K562 (cell line): ENCODE measurements around the gene DARS1. TPM values are rescaled to one million over a fixed set of nuclear protein-coding genes. Genes with fewer than 3 reads are reported as not detected.

ENCODE experiments used
- ATAC-seq: fragments of 200-7000 bp; cut with Tn5 transposase; 3 replicates; pipeline ENCODE4 v1.9.1; 2020; ENCODE audit warnings: moderate library complexity
- BruUV-seq: library from RNA; stranded (reverse); fragments of 400-500 nt; replicated peaks from 2 replicates; lab custom pipeline; 2021; lab: Mats Ljungman, UMichigan
- CTCF ChIA-PET: fragments of 300-600 bp; formaldehyde crosslinking; extraction: SDS; loops from one replicate; lab custom pipeline; 2021; ENCODE audit warnings: low intra/inter-chr PET ratio; lab: Yijun Ruan, JAX
- POLR2A ChIA-PET: fragments of 300-600, 350-650 bp; sonication (Branson Sonifier 250); formaldehyde crosslinking; extraction: SDS; loops from one replicate; lab custom pipeline; 2021; ENCODE audit warnings: antibody characterized with exemption, inconsistent platforms; lab: Yijun Ruan, JAX
- DNase-seq, 4 experiments: peaks; one replicate each; pipeline versions ENCODE4 v3.0.0 to v3.0.0-alpha.2; 2011 to 2018; ENCODE audit warnings: low spot score in 3 of 4, mixed read lengths in 3 of 4; ENCODE audit errors: extremely low read depth in 1 of 4
- FAIRE-seq: peaks from 2 replicates; lab custom pipeline; 2011; peaks lifted over from hg19 to GRCh38; lab: Jason Lieb, UNC
- H2AFZ ChIP-seq: 2 replicates; pipeline ENCODE4 v1.6.0; 2011; ENCODE audit warnings: low read depth, low read length, control low read depth, inconsistent platforms
- H3K27ac ChIP-seq: fragments of 200-600 bp; 3 replicates; pipeline ENCODE4 v1.8.0; 2011; ENCODE audit warnings: low read depth, mild to moderate bottlenecking, control low read depth, inconsistent platforms, low read length, moderate library complexity, mixed read lengths; ENCODE audit errors: extremely low read depth
- H3K27me3 ChIP-seq, 2 experiments: fragments of 300-600 bp in 1 of 2; 2 replicates in 1 of 2; 3 replicates in 1 of 2; pipeline versions ENCODE4 v1.6.0 to v1.8.0; 2011; ENCODE audit warnings: inconsistent platforms in 2 of 2, low read length in 2 of 2, mild to moderate bottlenecking in 1 of 2, mixed read lengths in 1 of 2, moderate library complexity in 1 of 2; ENCODE audit not compliant: control insufficient read depth in 2 of 2, insufficient read depth in 2 of 2
- H3K36me3 ChIP-seq: fragments of 300-600 bp; 3 replicates; pipeline ENCODE4 v1.8.0; 2011; ENCODE audit warnings: mild to moderate bottlenecking, low read length, inconsistent platforms; ENCODE audit not compliant: control insufficient read depth, insufficient read depth
- H3K4me1 ChIP-seq, 2 experiments: fragments of 200-600 bp in 1 of 2; replicated peaks in 1 of 2; 2 replicates in 1 of 2; 3 replicates in 1 of 2; pipeline versions ENCODE4 v1.5.1 to v1.8.0; 2011; ENCODE audit warnings: inconsistent platforms in 2 of 2, low read length in 2 of 2, mild to moderate bottlenecking in 1 of 2, mixed read lengths in 1 of 2, moderate library complexity in 1 of 2; ENCODE audit not compliant: control insufficient read depth in 2 of 2, insufficient read depth in 2 of 2
- H3K4me2 ChIP-seq: 2 replicates; pipeline ENCODE4 v1.6.1; 2011; ENCODE audit warnings: low read length, control low read depth, inconsistent platforms, mixed read lengths; ENCODE audit not compliant: insufficient read depth
- H3K4me3 ChIP-seq: fragments of 200-600 bp; sonication (generic), shearing (Covaris generic); 2 replicates; pipeline ENCODE4 v1.5.1; 2016; ENCODE audit warnings: control low read depth, inconsistent platforms
- H3K79me2 ChIP-seq: fragments of 200-600 bp; 3 replicates; pipeline ENCODE4 v1.8.0; 2011; ENCODE audit warnings: low read length, inconsistent platforms; ENCODE audit not compliant: control insufficient read depth, insufficient read depth
- H3K9ac ChIP-seq, 2 experiments: 2 replicates each; pipeline versions ENCODE4 v1.6.0 to v1.6.1; 2011; ENCODE audit warnings: low read depth in 2 of 2, low read length in 2 of 2, control low read depth in 1 of 2, inconsistent platforms in 1 of 2, mild to moderate bottlenecking in 1 of 2, mixed read lengths in 1 of 2; ENCODE audit not compliant: insufficient read depth in 1 of 2
- H3K9me1 ChIP-seq: one replicate; pipeline ENCODE4 v1.6.0; 2011; ENCODE audit warnings: inconsistent platforms, mild to moderate bottlenecking, low read length, moderate library complexity; ENCODE audit not compliant: control insufficient read depth, insufficient read depth
- H3K9me3 ChIP-seq: replicated peaks from 2 replicates; pipeline ENCODE4 v1.5.1; 2011; ENCODE audit warnings: low read depth, low read length, inconsistent platforms; ENCODE audit not compliant: control insufficient read depth, insufficient read depth
- H4K20me1 ChIP-seq: replicated peaks from 2 replicates; pipeline ENCODE4 v1.6.1; 2011; ENCODE audit warnings: low read length, inconsistent platforms, mixed read lengths; ENCODE audit not compliant: control insufficient read depth, insufficient read depth
- ADNP ChIP-seq: fragments of 200-800 bp; sonication (Bioruptor generic); IDR thresholded peaks from 2 replicates; pipeline ENCODE4 v1.6.1; 2016; ENCODE audit warnings: missing genetic modification characterization, missing compliant biosample characterization
- CBX2 ChIP-seq: fragments of 200-600 bp; sonication (generic); IDR thresholded peaks from one replicate; pipeline ENCODE4 v1.6.1; 2012; ENCODE audit warnings: mild to moderate bottlenecking, low read length, inconsistent platforms; ENCODE audit not compliant: insufficient read depth, poor library complexity, severe bottlenecking
- CEBPG ChIP-seq, 3 experiments: fragments of 200-800 bp in 1 of 3; sonication (Bioruptor generic) in 1 of 3; sonication (generic) in 1 of 3; formaldehyde crosslinking in 1 of 3; IDR thresholded peaks in 2 of 3; conservative IDR thresholded peaks in 1 of 3; 2 replicates each; pipeline versions ENCODE4 v1.6.1 to v1.8.0; 2016 to 2022; ENCODE audit warnings: missing compliant biosample characterization in 2 of 3, missing genetic modification characterization in 2 of 3, mild to moderate bottlenecking in 1 of 3, missing genetic modification reagents in 1 of 3
- E2F3 ChIP-seq: fragments of 250-450 bp; sonication (Bioruptor Pico); IDR thresholded peaks from 2 replicates; pipeline ENCODE4 v1.4.0; 2020; ENCODE audit warnings: mild to moderate bottlenecking
- ELK1 ChIP-seq: sonication (generic); formaldehyde crosslinking; IDR thresholded peaks from 2 replicates; pipeline ENCODE4 v1.8.1; 2022; ENCODE audit warnings: missing genetic modification reagents
- NEUROD1 ChIP-seq: fragments of 150-350 bp; IDR thresholded peaks from 2 replicates; pipeline ENCODE4 v1.6.1; 2014; ENCODE audit warnings: borderline replicate concordance, low read length, low read depth; ENCODE audit not compliant: partially characterized antibody
- RBM34 ChIP-seq: fragments of 200-400 bp; formaldehyde crosslinking; IDR thresholded peaks from 2 replicates; pipeline ENCODE4 v1.6.1; 2018; ENCODE audit warnings: low read length, borderline replicate concordance; ENCODE audit not compliant: insufficient read depth
- WGBS: fragments of 100-300 bp; shearing (Covaris generic); methylation state at CpG from one replicate; pipeline ENCODE4 v1.1.6; 2016; ENCODE audit warnings: low coverage, mixed read lengths; ENCODE audit not compliant: insufficient coverage; ENCODE audit errors: missing lambda C conversion rate; 5-methylcytosine and 5-hydroxymethylcytosine counted together
- in situ Hi-C: fragments of 300-500 bp; cut with MboI; formaldehyde crosslinking; loops from 4 replicates; pipeline ENCODE4 v1.15.0; 2018; ENCODE audit warnings: inconsistent platforms, mixed read lengths
- intact Hi-C: fragments of 100-400 bp; cut with micrococcal nuclease; formaldehyde crosslinking; loops from 2 replicates; pipeline ENCODE4 v1.14.2; 2022
- polyA plus RNA-seq, 8 experiments: library from polyadenylated mRNA; depleted of rRNA in 4 of 8; stranded (reverse) in 5 of 8; unstranded in 3 of 8; fragments of >200 nt; fragmentation: Nextera tagmentation in 2 of 8; fragmentation: Illumina TruSeq in 1 of 8; extraction: Ambion mirVana in 2 of 8; extraction: Trizol in 1 of 8; gene quantifications; 2 replicates each; pipeline versions ENCODE4 v1.2.1 to v1.2.3, GENCODE V29; 2011 to 2014; ENCODE audit warnings: inconsistent platforms in 1 of 8, missing spikeins in 1 of 8
- total RNA-seq, 7 experiments: library from RNA; depleted of rRNA in 6 of 7; stranded (reverse); fragments of >200 nt in 6 of 7; fragmentation: Illumina TruSeq in 2 of 7; extraction: Trizol in 2 of 7; gene quantifications; 2 replicates each; pipeline versions ENCODE4 v1.2.1 to v1.2.3, GENCODE V29; 2011 to 2021; ENCODE audit warnings: low replicate concordance in 1 of 7
- TF ChIP-seq, protein P1 (sequence below), 2 experiments: fragments of 450-650 bp in 1 of 2; sonication (generic) in 1 of 2; formaldehyde crosslinking in 1 of 2; IDR thresholded peaks; 2 replicates each; pipeline versions ENCODE4 v1.7.1 to v1.9.0; 2016 to 2022; ENCODE audit warnings: inconsistent platforms in 1 of 2, mild to moderate bottlenecking in 1 of 2, missing genetic modification reagents in 1 of 2
- TF ChIP-seq, protein P2 (sequence below): fragments of 250-450 bp; sonication (Bioruptor Pico); IDR thresholded peaks from 2 replicates; pipeline ENCODE4 v1.8.0; 2021; ENCODE audit warnings: moderate library complexity, mild to moderate bottlenecking, inconsistent platforms

DARS1 gene
- total and polyA plus RNA-seq, 9 of the 15 experiments (the other 6 are each of a cell fraction or from before 2014, with no cell fraction given): 91.5 to 239 (median 98.0) TPM

GRCh38 chr2:136004965-136005364, 19.5 kb upstream of the DARS1 start (continued):
- TF ChIP-seq ADNP: no peak
- TF ChIP-seq E2F3: no peak
- TF ChIP-seq ELK1: no peak
- TF ChIP-seq CBX2: no peak
- TF ChIP-seq, all 486 proteins: peak for 0

GRCh38 chr2:136001131-136001530, 15.7 kb upstream of the DARS1 start:
- Histone ChIP-seq H3K4me3 (no peak overlapping the region), H3K4me2 (no peak overlapping the region), H4K20me1 (no peaks in the 10 kb centered on the region), H2AFZ (no peak overlapping the region), H3K9ac (no peak overlapping the region), H3K9me3 (no peaks in the 10 kb centered on the region), H3K36me3 (no peaks in the 10 kb centered on the region), H3K9me1 (no peaks in the 10 kb centered on the region), H3K79me2 (no peaks in the 10 kb centered on the region), H3K27ac (no peak overlapping the region), H3K4me1 (no peaks in the 10 kb centered on the region), H3K27me3 (peaks cover 4 to 12% of the 10 kb centered on the region in 2 experiments; a peak in 4 of 5 replicates)
- intact Hi-C loops: no loop called here
- CTCF ChIA-PET: no interaction called here
- no peak for DNase-seq
- in situ Hi-C loops: no loop called here
- WGBS: 7% methylated on average over 1 of the region's 1 CpG
- BruUV-seq: no TSS peak
- no peak for ATAC-seq
- FAIRE-seq: no peak
- POLR2A ChIA-PET: no interaction called here
- TF ChIP-seq NEUROD1 (no peak), CEBPG (CRISPR knock-in tag; IDR thresholded peaks at IDR 0.05) (no peak), CEBPG (tag; conservative IDR thresholded peaks at IDR 0.05 in 1 of 2, IDR thresholded peaks at IDR 0.05 in 1 of 2) (no peak), RBM34 (no peak)
- TF ChIP-seq, protein P1, sequence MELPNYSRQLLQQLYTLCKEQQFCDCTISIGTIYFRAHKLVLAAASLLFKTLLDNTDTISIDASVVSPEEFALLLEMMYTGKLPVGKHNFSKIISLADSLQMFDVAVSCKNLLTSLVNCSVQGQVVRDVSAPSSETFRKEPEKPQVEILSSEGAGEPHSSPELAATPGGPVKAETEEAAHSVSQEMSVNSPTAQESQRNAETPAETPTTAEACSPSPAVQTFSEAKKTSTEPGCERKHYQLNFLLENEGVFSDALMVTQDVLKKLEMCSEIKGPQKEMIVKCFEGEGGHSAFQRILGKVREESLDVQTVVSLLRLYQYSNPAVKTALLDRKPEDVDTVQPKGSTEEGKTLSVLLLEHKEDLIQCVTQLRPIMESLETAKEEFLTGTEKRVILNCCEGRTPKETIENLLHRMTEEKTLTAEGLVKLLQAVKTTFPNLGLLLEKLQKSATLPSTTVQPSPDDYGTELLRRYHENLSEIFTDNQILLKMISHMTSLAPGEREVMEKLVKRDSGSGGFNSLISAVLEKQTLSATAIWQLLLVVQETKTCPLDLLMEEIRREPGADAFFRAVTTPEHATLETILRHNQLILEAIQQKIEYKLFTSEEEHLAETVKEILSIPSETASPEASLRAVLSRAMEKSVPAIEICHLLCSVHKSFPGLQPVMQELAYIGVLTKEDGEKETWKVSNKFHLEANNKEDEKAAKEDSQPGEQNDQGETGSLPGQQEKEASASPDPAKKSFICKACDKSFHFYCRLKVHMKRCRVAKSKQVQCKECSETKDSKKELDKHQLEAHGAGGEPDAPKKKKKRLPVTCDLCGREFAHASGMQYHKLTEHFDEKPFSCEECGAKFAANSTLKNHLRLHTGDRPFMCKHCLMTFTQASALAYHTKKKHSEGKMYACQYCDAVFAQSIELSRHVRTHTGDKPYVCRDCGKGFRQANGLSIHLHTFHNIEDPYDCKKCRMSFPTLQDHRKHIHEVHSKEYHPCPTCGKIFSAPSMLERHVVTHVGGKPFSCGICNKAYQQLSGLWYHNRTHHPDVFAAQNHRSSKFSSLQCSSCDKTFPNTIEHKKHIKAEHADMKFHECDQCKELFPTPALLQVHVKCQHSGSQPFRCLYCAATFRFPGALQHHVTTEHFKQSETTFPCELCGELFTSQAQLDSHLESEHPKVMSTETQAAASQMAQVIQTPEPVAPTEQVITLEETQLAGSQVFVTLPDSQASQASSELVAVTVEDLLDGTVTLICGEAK (IDR thresholded peaks at IDR 0.05): no peak
- TF ChIP-seq, protein P1 (CRISPR knock-in tag; IDR thresholded peaks at IDR 0.05): no peak
- TF ChIP-seq, protein P2, sequence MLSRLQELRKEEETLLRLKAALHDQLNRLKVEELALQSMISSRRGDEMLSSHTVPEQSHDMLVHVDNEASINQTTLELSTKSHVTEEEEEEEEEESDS (CRISPR knock-in tag): no peak
